NCI-H82 (cell line): ENCODE measurements around the gene STN1.

Source experiments
- DNase-seq: peaks from one replicate; lab custom pipeline; 2025; lab: John Stamatoyannopoulos, UW

STN1 gene

GRCh38 chr10:103918053-103918846 is at the start of gene STN1:
STN1 (minus strand) TSS chr10:103918184; CDS start chr10:103917594, 590 bp downstream.
- DNase-seq: peak; percentile 97

- peak; percentile 48 for DNase-seq
Observed at GRCh38 chr10:103967448-103968071, 49.6 kb upstream of the STN1 start.

- peak; percentile 83 for DNase-seq
Observed at GRCh38 chr10:103966671-103967447, 48.9 kb upstream of the STN1 start, which contains the start of gene SLK. SLK (plus strand) TSS chr10:103967140; CDS start chr10:103967746, 606 bp downstream.

GRCh38 chr10:103960103-103960502 is 42.1 kb upstream of the STN1 start:
- no peak for DNase-seq

GRCh38 chr10:103958996-103959395 is 41.0 kb upstream of the STN1 start:
- DNase-seq: no peak

- DNase-seq: no peak
Observed at GRCh38 chr10:103954543-103954942, 36.6 kb upstream of the STN1 start.

- peak; percentile 14 for DNase-seq
Observed at GRCh38 chr10:103951942-103952341, 34.0 kb upstream of the STN1 start.

GRCh38 chr10:103951183-103951582 is 33.2 kb upstream of the STN1 start:
- DNase-seq: no peak

- DNase-seq: peak; percentile 6
Observed at GRCh38 chr10:103949728-103950127, 31.7 kb upstream of the STN1 start.

GRCh38 chr10:103947799-103948516 is 30.0 kb upstream of the STN1 start:
- no peak for DNase-seq

- DNase-seq: no peak
Observed at GRCh38 chr10:103942866-103943265, 24.9 kb upstream of the STN1 start.

GRCh38 chr10:103941801-103942200 is 23.8 kb upstream of the STN1 start:
- no peak for DNase-seq

- no peak for DNase-seq
Observed at GRCh38 chr10:103939522-103939921, 21.5 kb upstream of the STN1 start.

GRCh38 chr10:103936022-103936421 is 18.0 kb upstream of the STN1 start:
- DNase-seq: no peak

- no peak for DNase-seq
Observed at GRCh38 chr10:103934308-103934707, 16.3 kb upstream of the STN1 start.

GRCh38 chr10:103933557-103934121 is 15.7 kb upstream of the STN1 start:
- no peak for DNase-seq

GRCh38 chr10:103932971-103933370 is 15.0 kb upstream of the STN1 start:
- DNase-seq: peak; percentile 39

- no peak for DNase-seq
Observed at GRCh38 chr10:103932271-103932670, 14.3 kb upstream of the STN1 start.

GRCh38 chr10:103931603-103932002 is 13.6 kb upstream of the STN1 start:
- DNase-seq: no peak

- no peak for DNase-seq
Observed at GRCh38 chr10:103930881-103931280, 12.9 kb upstream of the STN1 start.

- peak; percentile 88 for DNase-seq
Observed at GRCh38 chr10:103930449-103930848, 12.5 kb upstream of the STN1 start.
